ENCODE results near the gene CARHSP1. TPM values are rescaled to one million over a fixed set of nuclear protein-coding genes. Genes with fewer than 3 reads are reported as not detected.

The CARHSP1 gene
- total and polyA plus RNA-seq, 2 of the 8 experiments (the other 6 are each of a cell fraction or from before 2014, with no cell fraction given), result 292 to 300 TPM

- H2BK15ac ChIP-seq (ENCODE audit: low read length), result no peak overlapping the region
- no peaks in the 10 kb centered on the region; the same call in none of the 2 replicates for H3K79me1 ChIP-seq (ENCODE audit: low read depth, low read length)
- no peak overlapping the region for H2BK5ac ChIP-seq (ENCODE audit: low read depth, low read length)
- H2AFZ ChIP-seq (ENCODE audit: low read length), result no peak overlapping the region
- no peaks in the 10 kb centered on the region for H3K27me3 ChIP-seq (replicated peaks in 1 of 4; ENCODE audit: control insufficient read depth in 3 of 4, extremely low read depth in 1 of 4, insufficient read depth in 3 of 4, low read length in 3 of 4)
- no peak overlapping the region for H2AK5ac ChIP-seq (ENCODE audit: low read depth, low read length)
- no peak overlapping the region for H3K56ac ChIP-seq (replicated peaks; ENCODE audit: insufficient read length, low read depth, low read length)
- no peak overlapping the region for H2BK120ac ChIP-seq (replicated peaks; ENCODE audit: low read depth, low read length)
- POLR2A ChIA-PET (ENCODE audit: partially characterized antibody), result interaction anchor here (0.7 kb wide), 1 partner anchor 189 kb away, joined by 3 read pairs; no protein-coding TSS in a partner anchor
- no peak for DNase-seq (ENCODE audit: low read depth in 1 of 2, low spot score in 2 of 2)
- H4K5ac ChIP-seq (ENCODE audit: insufficient read length, low read depth, low read length), result no peak overlapping the region
- H2BK20ac ChIP-seq (ENCODE audit: low read length), result no peak overlapping the region
- H4K91ac ChIP-seq (replicated peaks; ENCODE audit: insufficient read length, low read length), result no peak overlapping the region
- no peak overlapping the region for H3K14ac ChIP-seq (ENCODE audit: insufficient read length)
- TF ChIP-seq RAD21 (IDR thresholded peaks at IDR 0.05 in 1 of 2, conservative IDR thresholded peaks at IDR 0.05 in 1 of 2; ENCODE audit: low read depth in 2 of 2, low read length in 2 of 2) (peak; percentile 67 to 73), POLR2AphosphoS5 (IDR thresholded peaks at IDR 0.05; ENCODE audit: low read depth, low read length) (no peak), CTCF (IDR thresholded peaks at IDR 0.05; ENCODE audit: control extremely low read depth in 1 of 3, insufficient read depth in 1 of 3, low read depth in 1 of 3, low read length in 3 of 3) (peak; percentile 9 to 72 (median 63))
- CTCF ChIA-PET (ENCODE audit: partially characterized antibody), result interaction anchor here (0.6 to 3.2 kb wide), 31 partner anchors 8 to 901 kb away, joined by 3 to 11 read pairs (median 3); no protein-coding TSS in a partner anchor
- no peak overlapping the region for H3K4me3 ChIP-seq (ENCODE audit: extremely low read depth in 1 of 4, insufficient read depth in 2 of 4, low read depth in 3 of 4, low read length in 4 of 4)
- H3K9me3 ChIP-seq (ENCODE audit: insufficient read depth in 2 of 2, low read depth in 1 of 2, low read length in 1 of 2), result no peaks in the 10 kb centered on the region
- no peak overlapping the region for H3K27ac ChIP-seq (ENCODE audit: low read depth, low read length)
- no peaks in the 10 kb centered on the region; a peak in 1 of 4 replicates for H3K79me2 ChIP-seq (ENCODE audit: control insufficient read depth in 1 of 2, insufficient read depth in 2 of 2, low read length in 2 of 2)
- no peak overlapping the region for H3K18ac ChIP-seq (ENCODE audit: extremely low read depth, low read length)
- H3K36me3 ChIP-seq (ENCODE audit: control insufficient read depth in 2 of 4, insufficient read depth in 4 of 4, low read length in 3 of 4), result peaks cover 23 to 86% (median 70%) of the 10 kb centered on the region in 4 experiments
- no peak overlapping the region for H4K8ac ChIP-seq (ENCODE audit: extremely low read depth, insufficient read depth, low read length)
- no peak overlapping the region for H3K4me2 ChIP-seq (ENCODE audit: insufficient read depth in 1 of 2, low read depth in 2 of 2, low read length in 2 of 2)
- no peak overlapping the region for H2BK12ac ChIP-seq (ENCODE audit: low read depth, low read length)
- H3K23me2 ChIP-seq (ENCODE audit: low read depth, low read length), result no peaks in the 10 kb centered on the region
- H3K4ac ChIP-seq (replicated peaks; ENCODE audit: insufficient read length, low read depth, low read length), result no peak overlapping the region
- H3K4me1 ChIP-seq (replicated peaks in 1 of 4; ENCODE audit: control insufficient read depth in 3 of 4, insufficient read depth in 4 of 4, low read length in 3 of 4), result no peaks in the 10 kb centered on the region
- no peak overlapping the region for H3K9ac ChIP-seq (replicated peaks in 1 of 4; ENCODE audit: extremely low read depth in 1 of 4, low read depth in 3 of 4, low read length in 3 of 4)
- peaks cover 5 to 9% of the 10 kb centered on the region in 2 experiments for H4K20me1 ChIP-seq (replicated peaks in 1 of 2; ENCODE audit: control insufficient read depth in 1 of 2, insufficient read depth in 2 of 2, low read length in 2 of 2)
- 90% methylated on average over 13 of the region's 13 CpGs; no CpG with 5 or more reads in 1 of the 2 experiments for WGBS, 2 experiments (ENCODE audit: extremely low coverage in 1 of 2, insufficient coverage in 1 of 2, insufficient read length in 1 of 2, insufficient replicate concordance in 2 of 2, low coverage in 1 of 2, low lambda C conversion rate in 2 of 2, missing lambda C conversion rate in 1 of 2)
- no peak overlapping the region for H3K23ac ChIP-seq (ENCODE audit: insufficient read length)
- no peak for FAIRE-seq
These were observed 36.5 kb upstream of the CARHSP1 start for GRCh38 chr16:8905168-8905762.
